ENCODE results near the gene CYFIP2.

Gene CYFIP2

DNA sequence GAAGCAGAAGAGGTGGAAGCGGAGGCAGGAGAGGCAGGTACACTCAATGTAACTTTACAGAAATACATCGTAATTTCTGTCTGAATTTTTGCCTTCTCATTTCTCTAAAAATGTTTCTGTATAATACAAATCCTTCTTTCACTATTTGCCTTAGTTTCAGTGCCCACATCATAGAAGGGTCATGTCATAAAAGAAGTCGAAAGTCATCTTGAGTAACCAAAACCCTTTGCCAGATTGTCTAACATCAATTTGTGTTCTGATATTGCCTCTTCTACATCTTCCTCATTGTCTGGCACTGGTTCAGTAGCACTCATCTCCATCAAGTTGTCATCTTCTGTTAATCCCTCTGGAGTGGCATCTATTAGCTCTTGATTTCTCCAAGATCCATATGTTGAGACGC is 6.2 kb upstream of the CYFIP2 start:
- no peak for DNase-seq

- no peak for DNase-seq
Observed at GRCh38 chr5:157263496-157264090, 2.3 kb upstream of the CYFIP2 start.

DNA sequence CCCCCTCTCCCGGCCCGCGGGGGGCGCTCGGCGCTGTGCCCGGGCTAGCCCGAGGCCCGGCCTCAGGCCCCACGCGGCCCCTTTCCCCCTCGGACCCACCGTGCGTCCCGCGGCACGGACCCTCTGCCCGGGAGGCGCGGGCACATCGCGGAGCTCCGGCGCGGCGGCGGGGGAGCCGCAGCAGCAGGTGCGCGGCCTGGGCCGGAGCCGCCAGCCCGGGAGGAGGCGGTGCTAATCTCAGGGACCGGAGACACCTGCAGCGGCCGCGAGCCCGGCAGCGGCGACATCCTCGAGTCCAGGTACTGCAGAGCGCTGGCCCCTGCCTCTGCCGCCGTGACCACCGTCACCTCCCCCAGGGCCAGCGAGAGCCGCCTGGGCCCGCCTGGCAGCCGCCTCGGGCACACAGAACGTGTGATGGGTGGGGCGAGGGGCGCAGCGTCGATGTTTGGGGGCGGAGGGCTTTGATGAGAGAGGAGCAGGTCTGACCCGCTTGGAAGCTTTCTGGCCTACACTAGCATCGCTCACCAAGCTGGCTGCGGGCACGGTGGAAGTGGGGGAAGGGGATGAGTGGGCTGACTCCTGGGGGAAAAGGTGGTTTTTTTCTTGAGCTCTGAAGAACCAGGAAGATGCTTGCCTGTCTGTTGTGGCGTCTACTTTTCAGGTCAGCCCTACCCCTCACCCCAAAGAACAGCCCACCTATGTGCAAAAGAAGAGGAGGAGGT is 524 bp downstream of the CYFIP2 start:
- peak; percentile 50 for DNase-seq

- no peak for DNase-seq
Observed at GRCh38 chr5:157267025-157267424, 1.1 kb downstream of the CYFIP2 start.

- DNase-seq, result no peak
Observed at GRCh38 chr5:157267761-157268480, 2.0 kb downstream of the CYFIP2 start.

GRCh38 chr5:157269165-157269671 is 3.3 kb downstream of the CYFIP2 start:
- no peak for DNase-seq

GRCh38 chr5:157269761-157270272 is 3.9 kb downstream of the CYFIP2 start:
- DNase-seq, result peak; percentile 48

GRCh38 chr5:157270771-157271170 is 4.8 kb downstream of the CYFIP2 start:
- DNase-seq, result no peak

GRCh38 chr5:157271740-157272271 is 5.9 kb downstream of the CYFIP2 start:
- peak; percentile 93 for DNase-seq

DNA sequence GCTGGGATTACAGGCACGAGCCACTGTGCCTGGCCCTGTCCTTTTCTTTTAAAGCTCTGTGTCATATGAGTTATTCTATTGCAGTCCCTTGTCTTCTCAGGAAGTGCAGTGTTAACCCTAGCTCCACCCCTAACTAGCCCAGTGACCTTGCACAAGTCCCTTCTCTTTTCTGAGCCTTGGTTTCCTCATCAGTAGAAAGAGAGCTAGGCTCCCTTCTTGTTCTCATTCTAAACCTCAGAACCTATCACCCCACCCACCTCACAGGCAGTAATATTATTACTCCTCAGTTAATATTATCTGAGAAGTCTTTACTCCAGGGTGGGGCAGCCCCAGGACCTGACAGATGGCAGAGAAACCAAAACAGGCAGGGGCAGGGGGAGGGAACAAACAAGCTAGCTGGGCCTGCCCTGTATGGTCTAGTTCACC is 7.2 kb downstream of the CYFIP2 start:
- DNase-seq, result peak; percentile 86

- DNase-seq, result no peak
Observed at GRCh38 chr5:157275403-157275802, 9.5 kb downstream of the CYFIP2 start.

DNA sequence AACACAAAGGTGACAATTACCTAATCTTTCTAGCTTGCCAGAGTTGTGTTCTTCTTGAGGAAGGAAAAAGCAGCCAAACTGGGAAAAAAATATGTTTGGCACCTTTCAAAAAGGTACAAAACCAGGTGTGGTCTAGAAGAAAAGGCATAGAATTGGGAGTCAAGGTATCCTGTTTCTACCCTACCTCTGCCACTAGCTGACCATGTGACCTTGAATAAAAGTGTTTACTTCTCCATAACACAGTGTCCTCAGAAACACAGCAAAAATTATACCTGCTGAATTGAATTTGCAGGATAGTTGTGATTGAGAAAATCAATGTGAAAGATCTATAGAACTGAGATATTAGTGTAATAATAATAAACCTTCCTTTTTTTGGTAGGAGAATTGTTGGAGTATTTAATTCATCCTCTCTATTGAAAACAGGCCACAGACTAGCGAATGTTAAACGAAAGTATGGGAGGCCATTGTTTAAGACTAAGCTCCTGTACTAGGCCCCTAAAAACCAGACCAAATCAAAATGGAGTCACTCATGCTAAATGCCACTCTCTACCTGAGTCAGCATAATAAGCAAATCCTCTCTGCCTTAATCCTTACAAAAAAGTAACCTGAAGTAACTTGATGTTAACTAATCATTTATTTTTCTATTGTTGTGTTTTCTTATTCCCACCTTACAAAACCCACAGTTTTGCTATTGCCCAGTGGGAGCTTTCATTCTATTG is 12.6 kb downstream of the CYFIP2 start:
- DNase-seq, result no peak

DNA sequence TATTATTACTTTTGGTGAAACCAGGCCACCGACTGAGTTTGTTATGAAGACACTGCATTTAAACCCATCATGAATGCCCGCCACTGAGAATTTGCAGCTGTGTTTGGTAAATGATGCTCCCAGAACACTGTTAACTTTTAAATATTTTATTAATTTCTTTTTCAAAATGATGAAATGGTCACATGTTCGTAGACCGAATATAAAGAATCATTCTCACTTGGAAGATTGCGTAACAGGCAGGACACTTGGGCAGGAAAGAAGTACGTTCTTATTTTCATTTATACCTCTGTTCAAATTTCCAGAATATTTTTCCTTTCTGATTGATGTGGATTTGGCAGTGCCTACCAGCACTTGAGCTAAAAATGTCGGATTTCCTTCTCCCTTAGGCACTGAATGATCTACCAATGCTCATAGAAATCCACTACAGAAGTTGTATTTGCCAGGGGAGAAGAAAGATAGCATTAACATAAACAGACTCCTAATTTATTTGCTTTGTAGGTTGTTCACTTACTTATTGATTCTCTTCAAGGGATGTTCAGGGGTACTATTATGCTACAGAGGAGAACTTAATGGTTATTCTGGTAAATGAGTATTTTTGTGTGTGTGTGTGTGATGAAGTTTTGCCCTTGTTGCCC is 13.8 kb downstream of the CYFIP2 start:
- DNase-seq, result no peak

- no peak for DNase-seq
Observed at GRCh38 chr5:157280927-157281326, 15.0 kb downstream of the CYFIP2 start.

DNA sequence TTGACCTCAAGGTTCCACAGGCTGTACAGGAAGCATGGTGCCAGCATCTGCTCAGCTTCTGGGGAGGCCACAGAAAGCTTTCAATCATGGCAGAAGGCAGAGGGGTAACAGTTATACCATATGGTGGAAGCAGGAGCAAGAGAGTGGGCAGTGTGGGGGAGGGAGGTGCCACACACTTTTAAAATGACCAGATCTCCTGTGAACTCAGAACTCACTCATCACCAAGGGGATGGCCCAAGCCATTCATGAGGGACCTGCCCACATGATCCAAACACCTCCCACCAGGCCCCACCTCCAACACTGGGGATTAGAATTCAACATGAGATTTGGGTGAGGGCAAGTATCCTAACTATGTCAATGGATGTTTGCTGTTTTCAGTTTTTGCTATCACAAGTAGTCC is 16.2 kb downstream of the CYFIP2 start:
- no peak for DNase-seq

DNA sequence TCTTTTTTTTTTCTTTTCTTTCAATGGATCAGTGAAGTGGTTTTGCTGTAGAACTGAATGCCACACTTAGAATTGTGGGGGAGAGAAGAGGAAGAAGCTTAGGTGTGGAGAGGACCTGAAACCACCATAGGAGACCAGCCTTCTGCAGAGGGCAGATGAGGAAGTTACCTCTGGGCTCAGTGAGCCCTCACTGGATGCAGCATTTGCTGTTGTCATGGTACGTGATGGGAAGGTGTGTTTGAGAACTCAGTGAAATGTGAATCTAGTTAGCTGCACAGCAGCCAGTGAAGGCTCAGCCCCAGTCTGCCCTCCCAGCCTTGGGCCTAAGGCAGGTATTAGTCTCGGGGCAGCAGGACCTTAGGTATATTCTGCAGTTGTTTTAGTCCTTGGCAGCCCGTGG is 17.5 kb downstream of the CYFIP2 start:
- peak; percentile 39 for DNase-seq

DNA sequence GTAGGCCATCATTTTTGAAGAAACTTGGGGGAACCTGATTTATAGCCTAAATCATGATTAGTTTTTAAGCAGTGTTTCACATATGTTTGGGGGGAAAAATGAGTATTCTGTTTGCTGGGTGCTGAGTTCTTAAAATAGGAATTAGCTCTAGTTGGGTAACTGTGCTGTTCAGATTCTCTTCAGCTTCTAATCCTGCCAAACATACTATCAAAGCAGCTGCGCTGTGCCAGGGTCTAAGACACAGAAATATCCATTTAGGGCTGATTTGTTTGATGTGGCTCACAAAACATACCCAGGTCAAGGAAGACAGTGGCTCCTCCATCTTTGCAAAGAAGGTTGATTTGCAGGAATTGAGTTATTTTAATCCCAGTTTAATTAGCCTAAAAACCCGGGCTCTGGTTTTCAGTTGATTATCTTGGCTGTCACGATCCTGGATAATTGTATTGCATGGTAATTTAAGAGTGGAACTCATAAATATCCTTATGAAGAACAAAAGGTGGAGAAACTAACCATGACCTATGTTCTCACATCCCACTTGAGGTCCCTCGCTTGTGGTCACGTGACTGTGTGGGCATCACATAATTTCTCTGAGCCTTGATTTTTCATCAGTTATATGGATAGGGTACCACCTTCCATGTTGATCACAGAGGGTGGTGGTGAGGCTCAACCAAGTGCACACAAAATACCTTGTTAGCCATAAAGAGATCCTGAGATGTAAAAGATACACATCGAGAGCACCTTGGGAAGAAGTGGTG is 18.7 kb downstream of the CYFIP2 start:
- no peak for DNase-seq

- DNase-seq, result no peak
Observed at GRCh38 chr5:157285310-157286035, 19.6 kb downstream of the CYFIP2 start.

GRCh38 chr5:157286761-157287211 is 20.9 kb downstream of the CYFIP2 start:
- no peak for DNase-seq

DNA sequence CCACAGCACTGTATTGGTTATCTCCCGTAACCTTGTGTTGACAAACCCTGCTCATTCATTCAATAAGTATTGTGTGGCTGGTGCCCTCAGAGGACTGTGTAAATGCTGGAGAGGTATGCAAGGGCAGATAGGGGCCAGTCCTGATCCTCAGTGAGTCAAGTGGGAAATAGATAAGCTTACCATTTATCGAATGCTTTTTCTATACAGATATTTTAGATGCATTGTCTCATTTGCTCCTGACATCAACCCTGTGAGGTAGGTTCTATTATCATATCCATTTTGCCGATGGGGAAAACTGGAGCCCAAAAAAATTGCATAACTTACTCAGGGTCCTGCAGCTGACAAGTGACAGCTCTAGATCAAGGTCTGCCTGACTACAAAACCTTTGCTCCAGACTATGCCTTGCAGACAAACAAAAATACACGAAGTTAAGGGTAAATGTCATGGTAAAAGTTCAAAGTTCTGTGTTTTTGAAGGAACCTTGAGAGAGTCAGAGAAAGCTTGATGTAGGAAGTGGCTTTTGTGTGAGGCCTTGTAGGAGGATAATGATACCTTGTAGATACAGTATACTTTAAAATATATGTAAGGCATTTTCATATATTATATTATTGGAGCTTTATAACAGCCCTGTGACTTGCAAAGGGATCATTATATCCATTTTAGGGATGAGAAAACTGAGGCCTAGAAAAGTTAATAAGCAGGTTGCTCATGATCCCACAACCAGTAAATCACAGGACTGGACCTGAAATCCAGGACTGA is 22.7 kb downstream of the CYFIP2 start:
- peak; percentile 91 for DNase-seq
